IPS-18c (cell line): ENCODE results near the gene PCIF1.
A peak's percentile ranks its signal among the peaks of the same experiment; 100 is the strongest.

Experiments
- H3K4me3 ChIP-seq: 2 replicates; pipeline ENCODE4 v1.7.0; 2013; ENCODE audit warnings: low read depth, mild to moderate bottlenecking, low read length, moderate library complexity; ENCODE audit not compliant: insufficient read depth
- H3K9me3 ChIP-seq: one replicate; pipeline ENCODE4 v1.6.1; 2013; ENCODE audit warnings: mild to moderate bottlenecking, low read length, moderate library complexity; ENCODE audit not compliant: control insufficient read depth, insufficient read depth

Gene PCIF1

DNA sequence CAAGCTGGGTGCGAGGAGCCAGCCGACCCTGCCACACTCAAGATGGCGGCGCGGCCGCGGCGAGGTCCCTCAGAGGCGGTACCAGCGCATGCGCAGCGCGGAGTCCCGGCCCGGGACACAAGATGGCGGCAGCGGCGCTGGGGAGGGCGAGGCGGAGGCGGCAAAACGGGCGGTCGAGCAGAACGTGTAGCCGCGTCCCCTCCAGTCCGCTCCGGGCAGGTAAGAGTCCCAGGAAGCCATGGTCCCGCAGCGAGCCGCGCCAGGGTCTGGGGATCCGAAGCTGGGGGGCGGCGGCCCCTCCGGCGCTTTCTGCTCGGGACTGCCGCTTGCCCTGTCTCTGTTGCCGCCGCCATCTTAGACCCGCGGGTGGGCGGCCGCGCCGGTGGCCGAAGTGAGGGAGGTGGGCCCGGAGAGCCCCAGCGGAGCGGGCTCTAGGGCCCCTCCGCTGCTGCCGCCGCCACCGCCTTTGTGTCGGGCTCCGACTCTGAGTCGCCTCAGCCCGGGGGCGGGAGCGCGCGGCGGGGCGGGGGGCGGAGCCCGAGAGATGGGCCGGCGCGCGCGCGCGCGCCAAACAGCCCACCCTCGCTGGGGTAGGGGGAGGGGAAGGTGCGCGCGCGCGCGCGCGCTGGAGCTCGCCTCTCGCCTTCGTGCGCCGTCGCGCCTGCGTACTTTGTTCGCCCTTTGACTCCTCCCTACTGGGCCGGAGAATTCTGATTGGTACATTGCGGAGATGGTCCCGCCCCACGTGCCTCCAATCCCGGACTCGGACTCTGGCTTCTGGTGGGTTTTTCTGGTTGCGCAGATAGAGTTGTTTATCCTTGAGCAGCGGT lies at the start of gene PCIF1:
PCIF1 (plus strand) TSS at position 98 of the 830 bp plus-strand sequence. CDS start 4,317 bp downstream, outside the sequence.
- Histone ChIP-seq H3K9me3 (no peaks in the 10 kb centered on the region), H3K4me3 (peak within 1 kb of the TSS; percentile 96)

DNA sequence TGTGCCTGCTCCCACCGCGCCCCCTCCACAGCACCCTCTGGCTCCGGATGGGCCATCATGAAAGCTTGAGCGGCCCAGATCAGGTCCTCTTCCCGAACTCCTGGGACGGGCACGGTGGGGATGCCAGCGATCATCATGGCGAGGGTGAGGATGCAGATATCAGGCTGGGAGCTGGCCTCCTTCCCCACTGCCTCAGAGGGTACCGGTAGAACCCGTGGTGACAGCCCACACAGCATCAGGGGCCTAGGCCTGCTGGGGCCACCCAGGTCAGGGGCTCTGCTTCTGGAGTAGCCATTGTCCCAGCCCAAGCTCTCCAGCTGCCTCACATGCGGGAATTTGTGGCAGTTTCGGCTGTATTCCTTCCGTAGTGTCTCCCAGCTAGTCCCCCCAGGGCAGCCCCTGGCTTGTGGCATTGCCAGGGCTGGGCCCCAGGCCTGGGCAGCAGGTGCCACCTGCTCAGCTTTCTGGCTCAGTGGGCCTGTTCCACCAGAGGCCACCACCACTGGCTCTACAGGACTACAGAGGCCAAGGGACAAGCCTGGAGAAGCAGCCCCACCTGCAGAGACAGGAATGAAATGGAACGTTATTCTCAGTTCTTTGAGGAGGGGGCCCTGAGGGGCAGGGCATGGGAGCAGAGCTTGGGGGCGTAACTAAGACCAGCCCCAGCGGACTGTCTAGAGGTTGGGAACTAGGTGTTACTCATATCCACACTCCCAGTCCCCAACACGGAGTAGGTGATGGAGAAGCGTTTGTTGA lies 47.7 kb upstream of the PCIF1 start:
- Histone ChIP-seq H3K4me3 (no peak overlapping the region), H3K9me3 (no peaks in the 10 kb centered on the region)

DNA sequence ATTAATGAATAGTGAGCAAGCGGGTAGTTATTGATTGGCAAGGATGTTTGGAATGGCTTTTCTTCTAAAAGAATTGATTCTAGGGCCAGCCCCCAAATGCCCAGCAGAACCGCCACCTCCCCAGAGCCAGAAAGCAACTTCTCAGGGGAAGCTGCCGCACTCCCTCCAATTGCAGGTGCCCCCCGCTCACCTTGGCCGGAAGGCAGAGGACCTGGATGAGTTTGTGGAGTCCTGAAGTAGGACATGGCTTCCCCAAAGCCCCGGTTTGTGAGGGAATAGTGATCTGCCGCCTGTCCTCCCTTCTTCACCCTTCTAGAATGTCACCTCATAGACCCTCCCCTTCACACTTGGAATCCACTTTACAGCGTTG lies 47.2 kb upstream of the PCIF1 start, which contains the start of gene SPATA25:
SPATA25 (minus strand) TSS at position 277 of the 370 bp plus-strand sequence; CDS start at position 245, 32 bp downstream.
- no peak within 1 kb of the TSS for H3K4me3 ChIP-seq

DNA sequence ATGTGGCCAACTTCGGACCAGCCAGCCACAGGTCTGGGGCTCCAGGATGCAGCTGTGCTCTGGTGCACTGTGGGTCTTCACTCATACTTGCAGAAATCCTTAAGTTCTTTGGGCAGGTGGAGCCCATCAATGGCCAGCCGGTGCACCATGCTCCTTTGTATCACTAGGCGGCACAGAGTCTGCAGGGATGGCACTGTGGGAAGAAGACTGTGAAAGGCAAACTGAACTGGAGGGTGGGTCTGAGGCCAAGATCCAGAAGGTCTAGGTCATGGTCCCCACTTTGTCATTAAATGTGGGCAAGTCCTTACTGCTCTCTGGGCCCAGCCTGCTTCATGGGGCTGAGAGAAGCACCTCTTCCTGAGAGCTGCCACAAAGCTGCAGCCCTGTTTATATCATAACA lies 45.8 kb upstream of the PCIF1 start:
- Histone ChIP-seq H3K9me3 (no peaks in the 10 kb centered on the region), H3K4me3 (no peak overlapping the region)

More for the DNA sequence above, 47.2 kb upstream of the PCIF1 start, which contains the start of gene SPATA25:
- no peaks in the 10 kb centered on the region for H3K9me3 ChIP-seq

- Histone ChIP-seq H3K9me3 (no peaks in the 10 kb centered on the region), H3K4me3 (peak overlapping the region; percentile 77)
Observed at GRCh38 chr20:45890077-45890984, 44.2 kb upstream of the PCIF1 start.

DNA sequence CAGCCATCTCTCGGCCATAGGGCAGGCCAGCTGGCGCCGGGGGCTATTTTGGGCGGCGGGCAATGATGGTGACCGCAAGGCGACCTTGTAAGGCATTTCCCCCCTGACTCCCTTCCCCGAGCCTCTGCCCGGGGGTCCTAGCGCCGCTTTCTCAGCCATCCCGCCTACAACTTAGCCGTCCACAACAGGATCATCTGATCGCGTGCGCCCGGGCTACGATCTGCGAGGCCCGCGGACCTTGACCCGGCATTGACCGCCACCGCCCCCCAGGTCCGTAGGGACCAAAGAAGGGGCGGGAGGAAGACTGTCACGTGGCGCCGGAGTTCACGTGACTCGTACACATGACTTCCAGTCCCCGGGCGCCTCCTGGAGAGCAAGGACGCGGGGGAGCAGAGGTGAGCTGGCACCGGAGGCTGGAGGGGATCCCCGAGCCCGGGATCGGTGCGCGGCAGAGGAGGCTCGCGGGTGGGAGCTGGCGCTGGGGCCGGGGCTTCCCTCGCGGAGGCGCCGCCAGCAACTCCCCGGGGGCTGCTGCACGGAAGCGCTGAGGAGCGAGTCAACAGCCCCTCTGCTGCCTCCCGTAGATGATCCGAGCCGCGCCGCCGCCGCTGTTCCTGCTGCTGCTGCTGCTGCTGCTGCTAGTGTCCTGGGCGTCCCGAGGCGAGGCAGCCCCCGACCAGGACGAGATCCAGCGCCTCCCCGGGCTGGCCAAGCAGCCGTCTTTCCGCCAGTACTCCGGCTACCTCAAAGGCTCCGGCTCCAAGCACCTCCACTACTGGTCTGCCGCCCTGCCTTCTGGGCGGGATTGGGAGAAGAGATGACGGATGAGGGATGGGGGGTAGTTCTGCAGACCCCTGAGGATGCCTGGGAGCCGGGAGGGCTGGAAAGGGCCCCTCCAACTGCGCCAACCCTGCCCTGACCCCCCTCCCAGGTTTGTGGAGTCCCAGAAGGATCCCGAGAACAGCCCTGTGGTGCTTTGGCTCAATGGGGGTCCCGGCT lies 43.2 kb upstream of the PCIF1 start, which contains the start of the genes CTSA and NEURL2:
CTSA (plus strand) TSS at position 351 of the 999 bp plus-strand sequence; CDS start at position 585, 234 bp downstream.
NEURL2 (minus strand) TSS at position 224 of the 999 bp plus-strand sequence; CDS start at position 7, 217 bp downstream.
- no peaks in the 10 kb centered on the region for H3K9me3 ChIP-seq

GRCh38 chr20:45892049-45892825 lies 42.2 kb upstream of the PCIF1 start:
- peak overlapping the region; percentile 77; the same call in 1 of the 2 replicates for H3K4me3 ChIP-seq
- no peaks in the 10 kb centered on the region for H3K9me3 ChIP-seq

More for the DNA sequence above, 43.2 kb upstream of the PCIF1 start, which contains the start of the genes CTSA and NEURL2:
- peak within 1 kb of the TSS; percentile 77 for H3K4me3 ChIP-seq

DNA sequence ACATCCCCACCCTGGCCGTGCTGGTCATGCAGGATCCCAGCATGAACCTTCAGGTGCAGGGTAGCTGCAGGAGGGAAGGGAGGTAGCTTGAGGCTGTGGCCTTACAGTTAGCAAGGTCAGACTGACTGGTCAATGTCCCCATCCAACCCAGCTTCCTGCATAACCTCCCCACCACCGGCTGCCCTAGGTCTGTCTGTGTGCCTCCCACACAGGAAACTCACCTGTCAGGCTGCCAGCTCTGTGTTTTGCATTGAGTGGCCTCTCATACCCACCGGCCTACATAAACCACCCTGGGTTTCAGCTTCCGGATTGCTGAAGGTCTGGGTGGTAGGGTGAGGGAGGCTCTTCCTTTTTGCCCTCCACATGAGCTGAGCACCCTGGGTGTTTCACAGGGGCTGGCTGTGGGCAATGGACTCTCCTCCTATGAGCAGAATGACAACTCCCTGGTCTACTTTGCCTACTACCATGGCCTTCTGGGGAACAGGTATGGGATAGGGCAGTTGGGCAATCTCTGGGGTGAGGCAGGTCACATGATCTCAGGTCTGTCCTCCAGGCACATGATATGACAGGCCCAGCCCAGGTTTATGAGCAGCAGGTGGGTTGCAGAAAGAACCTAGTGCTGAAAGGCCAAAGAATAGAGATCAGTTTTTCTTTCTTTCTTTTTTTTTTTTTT lies 41.5 kb upstream of the PCIF1 start:
- H3K4me3 ChIP-seq = no peak overlapping the region
- no peaks in the 10 kb centered on the region for H3K9me3 ChIP-seq

- Histone ChIP-seq H3K9me3 (no peaks in the 10 kb centered on the region), H3K4me3 (no peak overlapping the region)
Observed at GRCh38 chr20:45893831-45894230, 40.7 kb upstream of the PCIF1 start.

DNA sequence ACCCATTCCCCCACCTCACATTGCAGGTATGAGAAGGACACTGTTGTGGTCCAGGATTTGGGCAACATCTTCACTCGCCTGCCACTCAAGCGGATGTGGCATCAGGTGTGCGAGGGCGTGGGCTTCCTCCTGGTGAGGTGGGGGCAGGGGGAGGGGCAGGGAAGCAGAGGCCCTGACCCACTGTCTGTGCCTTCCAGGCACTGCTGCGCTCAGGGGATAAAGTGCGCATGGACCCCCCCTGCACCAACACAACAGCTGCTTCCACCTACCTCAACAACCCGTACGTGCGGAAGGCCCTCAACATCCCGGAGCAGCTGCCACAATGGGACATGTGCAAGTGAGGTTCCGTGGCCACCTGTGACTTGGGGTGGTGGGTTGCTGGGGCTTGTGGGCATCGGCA lies 39.7 kb upstream of the PCIF1 start:
- no peaks in the 10 kb centered on the region for H3K9me3 ChIP-seq
- H3K4me3 ChIP-seq = no peak overlapping the region

GRCh38 chr20:45896641-45897161 lies 37.8 kb upstream of the PCIF1 start:
- H3K9me3 ChIP-seq = no peaks in the 10 kb centered on the region
- H3K4me3 ChIP-seq = no peak overlapping the region

- H3K4me3 ChIP-seq = no peak overlapping the region
- H3K9me3 ChIP-seq = no peaks in the 10 kb centered on the region
Observed at GRCh38 chr20:45897289-45897688, 37.2 kb upstream of the PCIF1 start.

DNA sequence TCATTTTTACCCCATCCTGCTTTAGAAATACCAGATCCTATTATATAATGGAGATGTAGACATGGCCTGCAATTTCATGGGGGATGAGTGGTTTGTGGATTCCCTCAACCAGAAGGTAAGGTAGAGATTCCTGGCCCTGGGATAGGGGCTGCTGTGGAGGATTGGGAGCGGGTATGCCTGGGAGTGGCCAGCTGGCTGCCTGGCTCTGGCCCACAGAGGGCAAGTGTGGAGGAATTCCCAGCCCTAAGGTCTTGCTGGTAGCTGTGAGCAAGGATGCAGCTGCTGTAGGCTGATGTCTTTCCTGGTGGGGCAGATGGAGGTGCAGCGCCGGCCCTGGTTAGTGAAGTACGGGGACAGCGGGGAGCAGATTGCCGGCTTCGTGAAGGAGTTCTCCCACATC lies 36.8 kb upstream of the PCIF1 start:
- H3K4me3 ChIP-seq = no peak overlapping the region
- H3K9me3 ChIP-seq = no peaks in the 10 kb centered on the region

GRCh38 chr20:45898285-45898684 lies 36.2 kb upstream of the PCIF1 start:
- Histone ChIP-seq H3K9me3 (no peaks in the 10 kb centered on the region), H3K4me3 (no peak overlapping the region)
